ENCODE results near the gene OR1C1.

OR1C1 gene

DNA sequence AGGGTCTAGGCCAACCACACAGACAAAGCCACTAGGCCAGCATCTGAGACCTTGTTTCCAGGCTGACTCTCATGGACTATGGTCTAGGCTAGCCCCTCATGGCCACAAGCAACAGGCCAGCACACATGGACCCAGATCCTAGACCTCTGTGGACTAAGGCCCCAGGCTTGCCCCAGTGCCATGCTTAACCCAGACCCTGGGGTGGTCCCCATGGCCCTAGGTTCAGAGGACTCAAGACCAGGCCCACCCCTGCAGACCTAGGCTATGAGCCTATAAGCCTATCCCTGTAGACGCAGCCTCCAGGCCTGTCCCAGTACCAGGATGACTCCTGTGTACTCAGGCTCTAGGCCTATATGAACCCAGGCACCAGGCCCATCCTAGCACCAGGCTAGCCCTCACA lies 10.5 kb downstream of the OR1C1 start:
- no peak overlapping the region for H3K4me2 ChIP-seq (ENCODE audit: low read length)
- no peaks in the 10 kb centered on the region for H3K36me3 ChIP-seq (ENCODE audit: control insufficient read depth, low read length)
- H3K4me3 ChIP-seq (ENCODE audit: low read length): no peak overlapping the region
- no peak for TF ChIP-seq EZH2phosphoT487 (IDR thresholded peaks at IDR 0.05; ENCODE audit: borderline replicate concordance, low read length)
- TF ChIP-seq, protein P1, sequence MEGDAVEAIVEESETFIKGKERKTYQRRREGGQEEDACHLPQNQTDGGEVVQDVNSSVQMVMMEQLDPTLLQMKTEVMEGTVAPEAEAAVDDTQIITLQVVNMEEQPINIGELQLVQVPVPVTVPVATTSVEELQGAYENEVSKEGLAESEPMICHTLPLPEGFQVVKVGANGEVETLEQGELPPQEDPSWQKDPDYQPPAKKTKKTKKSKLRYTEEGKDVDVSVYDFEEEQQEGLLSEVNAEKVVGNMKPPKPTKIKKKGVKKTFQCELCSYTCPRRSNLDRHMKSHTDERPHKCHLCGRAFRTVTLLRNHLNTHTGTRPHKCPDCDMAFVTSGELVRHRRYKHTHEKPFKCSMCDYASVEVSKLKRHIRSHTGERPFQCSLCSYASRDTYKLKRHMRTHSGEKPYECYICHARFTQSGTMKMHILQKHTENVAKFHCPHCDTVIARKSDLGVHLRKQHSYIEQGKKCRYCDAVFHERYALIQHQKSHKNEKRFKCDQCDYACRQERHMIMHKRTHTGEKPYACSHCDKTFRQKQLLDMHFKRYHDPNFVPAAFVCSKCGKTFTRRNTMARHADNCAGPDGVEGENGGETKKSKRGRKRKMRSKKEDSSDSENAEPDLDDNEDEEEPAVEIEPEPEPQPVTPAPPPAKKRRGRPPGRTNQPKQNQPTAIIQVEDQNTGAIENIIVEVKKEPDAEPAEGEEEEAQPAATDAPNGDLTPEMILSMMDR (IDR thresholded peaks at IDR 0.05; ENCODE audit: low read depth, low read length, poor library complexity, severe bottlenecking): no peak
- H3K27me3 ChIP-seq (ENCODE audit: control insufficient read depth, low read length): no peaks in the 10 kb centered on the region
- H3K27ac ChIP-seq (ENCODE audit: low read depth, low read length): no peak overlapping the region
- H3K9me2 ChIP-seq (replicated peaks; ENCODE audit: control insufficient read depth, low read length): no peaks in the 10 kb centered on the region
- H4K20me1 ChIP-seq (ENCODE audit: control insufficient read depth, insufficient read depth, low read depth, low read length): no peaks in the 10 kb centered on the region
- H3F3A ChIP-seq (ENCODE audit: control insufficient read depth, insufficient read depth): no peaks in the 10 kb centered on the region
- H3K9me3 ChIP-seq (ENCODE audit: control insufficient read depth, insufficient read depth, low read length): 0 out of 2 replicates have a peak, but pooled peaks cover 4% of the 10 kb centered on the region
- H3K79me2 ChIP-seq (ENCODE audit: control insufficient read depth, low read length): no peaks in the 10 kb centered on the region
- H3K4me1 ChIP-seq (ENCODE audit: control insufficient read depth, low read length): no peaks in the 10 kb centered on the region

DNA sequence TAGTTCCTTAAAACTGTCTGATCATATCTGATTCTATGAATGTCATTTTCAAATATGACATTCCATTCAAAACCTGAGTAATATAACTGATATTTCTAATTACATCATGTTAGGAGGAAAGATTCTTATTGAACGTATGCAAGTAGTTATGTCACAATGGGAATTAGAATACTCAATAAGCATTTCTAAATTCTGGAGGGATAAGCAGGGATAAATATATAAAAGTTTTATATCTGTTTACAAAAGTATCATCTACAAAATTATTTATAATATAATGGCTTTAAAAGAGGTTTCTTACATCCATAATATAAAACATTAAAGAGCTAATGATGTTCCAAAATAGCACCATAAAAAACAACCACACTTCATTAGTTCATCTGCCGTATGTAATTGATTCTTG lies 12.3 kb downstream of the OR1C1 start, which contains the start of gene OR14A2:
TSS of gene OR14A2 (minus strand) at position 101 of the 400 bp plus-strand sequence.
- TF ChIP-seq, protein P1 (IDR thresholded peaks at IDR 0.05; ENCODE audit: low read depth, low read length, poor library complexity, severe bottlenecking): no peak
- TF ChIP-seq EZH2phosphoT487 (IDR thresholded peaks at IDR 0.05; ENCODE audit: borderline replicate concordance, low read length): no peak
- Histone ChIP-seq H3K36me3 (ENCODE audit: control insufficient read depth, low read length) (no peaks in the 10 kb centered on the region), H3K4me2 (ENCODE audit: low read length) (no peak within 1 kb of the TSS), H3K4me3 (ENCODE audit: low read length) (no peak within 1 kb of the TSS), H3K27ac (ENCODE audit: low read depth, low read length) (no peak within 1 kb of the TSS), H3K9me2 (replicated peaks; ENCODE audit: control insufficient read depth, low read length) (no peaks in the 10 kb centered on the region), H3K9me3 (ENCODE audit: control insufficient read depth, insufficient read depth, low read length) (0 out of 2 replicates have a peak, but pooled peaks cover 4% of the 10 kb centered on the region), H4K20me1 (ENCODE audit: control insufficient read depth, insufficient read depth, low read depth, low read length) (no peaks in the 10 kb centered on the region), H3K27me3 (ENCODE audit: control insufficient read depth, low read length) (no peaks in the 10 kb centered on the region), H3F3A (ENCODE audit: control insufficient read depth, insufficient read depth) (no peaks in the 10 kb centered on the region), H3K4me1 (ENCODE audit: control insufficient read depth, low read length) (no peaks in the 10 kb centered on the region), H3K79me2 (ENCODE audit: control insufficient read depth, low read length) (no peaks in the 10 kb centered on the region)

DNA sequence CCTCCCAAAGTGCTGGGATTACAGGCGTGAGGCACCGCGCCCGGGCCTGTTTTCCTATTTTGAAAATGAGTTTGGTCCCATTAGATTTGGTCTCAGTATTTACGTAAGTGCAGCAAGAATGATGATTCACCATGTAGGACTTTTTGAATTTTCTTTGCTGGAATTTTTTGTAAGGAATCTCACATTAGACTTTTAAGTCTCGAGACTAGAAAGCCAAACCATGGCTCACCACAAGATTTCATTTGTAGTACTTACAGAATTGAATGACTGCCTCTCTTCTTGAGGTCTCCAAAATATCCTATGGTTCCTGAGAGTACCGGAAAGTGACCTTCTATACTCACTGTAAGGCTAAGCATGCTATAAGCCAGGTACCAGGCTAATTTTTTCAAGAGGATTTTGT lies 12.7 kb downstream of the OR1C1 start:
- TF ChIP-seq, protein P1 (IDR thresholded peaks at IDR 0.05; ENCODE audit: low read depth, low read length, poor library complexity, severe bottlenecking): no peak
- no peak for TF ChIP-seq EZH2phosphoT487 (IDR thresholded peaks at IDR 0.05; ENCODE audit: borderline replicate concordance, low read length)
- H3K9me2 ChIP-seq (replicated peaks; ENCODE audit: control insufficient read depth, low read length): no peaks in the 10 kb centered on the region
- no peaks in the 10 kb centered on the region for H4K20me1 ChIP-seq (ENCODE audit: control insufficient read depth, insufficient read depth, low read depth, low read length)
- no peaks in the 10 kb centered on the region for H3K27me3 ChIP-seq (ENCODE audit: control insufficient read depth, low read length)
- H3K27ac ChIP-seq (ENCODE audit: low read depth, low read length): no peak overlapping the region
- H3K36me3 ChIP-seq (ENCODE audit: control insufficient read depth, low read length): no peaks in the 10 kb centered on the region
- H3K4me1 ChIP-seq (ENCODE audit: control insufficient read depth, low read length): no peaks in the 10 kb centered on the region
- no peaks in the 10 kb centered on the region for H3F3A ChIP-seq (ENCODE audit: control insufficient read depth, insufficient read depth)
- H3K4me2 ChIP-seq (ENCODE audit: low read length): no peak overlapping the region
- H3K4me3 ChIP-seq (ENCODE audit: low read length): no peak overlapping the region
- H3K9me3 ChIP-seq (ENCODE audit: control insufficient read depth, insufficient read depth, low read length): 0 out of 2 replicates have a peak, but pooled peaks cover 4% of the 10 kb centered on the region
- H3K79me2 ChIP-seq (ENCODE audit: control insufficient read depth, low read length): no peaks in the 10 kb centered on the region

All from DOHH2 (cell line).